Activated naive CD8-positive, alpha-beta T cell treated with anti-CD3 and anti-CD28 coated beads, Interleukin-2, amount 50 U/mL, for 24 hours (primary cell): Measurements from ENCODE around the gene BRDT.

ENCODE experiments used
- ATAC-seq: fragments of 150-1000 bp; cut with Tn5 transposase; one replicate; pipeline ENCODE4 v1.10.0; 2021
- DNase-seq: peaks from one replicate; pipeline ENCODE4 v3.0.0; 2021
- H3K27ac Mint-ChIP-seq: one replicate; pipeline ENCODE4 v1.8.0; 2021; ENCODE audit warnings: mild to moderate bottlenecking, mixed read lengths
- H3K27me3 Mint-ChIP-seq: one replicate; pipeline ENCODE4 v1.8.0; 2021; ENCODE audit warnings: mixed read lengths
- H3K36me3 Mint-ChIP-seq: one replicate; pipeline ENCODE4 v1.8.0; 2021; ENCODE audit warnings: low read depth, mixed read lengths
- H3K4me1 Mint-ChIP-seq: one replicate; pipeline ENCODE4 v1.8.0; 2021; ENCODE audit warnings: mixed read lengths
- H3K4me3 Mint-ChIP-seq: one replicate; pipeline ENCODE4 v1.8.0; 2021; ENCODE audit warnings: mild to moderate bottlenecking, moderate library complexity, mixed read lengths
- H3K9me3 Mint-ChIP-seq: one replicate; pipeline ENCODE4 v1.8.0; 2021; ENCODE audit warnings: mixed read lengths

The BRDT gene

DNA sequence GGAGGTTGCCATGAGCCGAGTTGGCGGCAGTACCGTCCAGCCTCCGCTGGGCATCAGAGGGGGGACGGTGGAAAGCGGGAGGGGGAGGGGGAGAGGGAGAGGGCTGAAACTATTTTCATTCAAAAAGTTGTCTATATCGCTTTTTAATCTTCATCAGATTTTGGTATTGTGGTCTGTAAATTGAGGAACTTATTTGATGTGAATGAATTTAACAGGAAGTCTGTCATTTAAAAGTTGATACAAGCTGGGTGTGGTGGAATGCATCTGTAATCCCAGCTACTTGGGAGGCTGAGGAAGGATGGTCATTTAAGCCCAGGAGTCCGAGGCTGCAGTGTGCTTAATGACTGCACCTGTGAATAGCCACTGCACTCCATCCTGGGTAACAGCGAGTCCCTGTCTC is 77.6 kb downstream of the BRDT start:
- Mint-ChIP-seq H3K36me3 (no peaks in the 10 kb centered on the region), H3K27me3 (peaks cover 29% of the 10 kb centered on the region), H3K9me3 (no peaks in the 10 kb centered on the region), H3K27ac (no peak overlapping the region), H3K4me3 (no peak overlapping the region), H3K4me1 (peaks cover 18% of the 10 kb centered on the region)
- ATAC-seq: no peak
- DNase-seq: no peak

DNA sequence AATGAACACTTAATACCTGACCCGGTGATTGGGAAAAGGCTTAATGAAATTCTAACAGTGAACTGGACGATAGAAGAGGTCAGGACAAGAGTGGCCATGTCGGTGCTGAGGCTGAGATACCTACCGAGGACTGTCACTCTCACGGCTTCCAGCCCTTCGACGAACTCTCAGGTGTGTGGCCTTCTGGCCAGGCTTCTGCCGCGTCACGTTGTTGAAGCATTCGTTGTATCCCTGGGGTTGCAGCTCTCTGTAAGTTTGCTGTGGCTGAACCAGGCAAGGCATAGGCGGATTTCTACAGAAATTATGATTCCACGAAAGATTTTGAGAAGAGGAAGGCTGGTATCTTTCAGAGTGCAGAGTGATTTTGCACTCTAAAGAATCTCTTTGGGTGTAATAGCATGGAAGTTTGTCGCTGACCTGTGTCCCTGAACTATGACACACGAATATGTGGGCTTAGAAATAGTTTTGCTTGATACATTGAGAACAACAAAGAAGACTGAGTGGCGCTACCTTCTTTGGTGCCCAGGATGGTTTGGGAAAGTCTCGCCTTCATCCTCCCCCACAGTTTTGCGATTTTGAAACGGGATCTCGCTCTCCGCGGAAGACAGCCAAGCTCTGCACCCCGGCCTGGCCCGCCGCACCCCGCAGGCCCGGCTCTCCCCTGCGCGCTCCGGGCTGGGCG is 80.2 kb downstream of the BRDT start:
- DNase-seq (no peak), ATAC-seq (no peak)
- Mint-ChIP-seq H3K4me1 (peaks cover 18% of the 10 kb centered on the region), H3K27ac (no peak overlapping the region), H3K36me3 (no peaks in the 10 kb centered on the region), H3K27me3 (peaks cover 30% of the 10 kb centered on the region), H3K4me3 (peak overlapping the region; percentile 74), H3K9me3 (no peaks in the 10 kb centered on the region)

DNA sequence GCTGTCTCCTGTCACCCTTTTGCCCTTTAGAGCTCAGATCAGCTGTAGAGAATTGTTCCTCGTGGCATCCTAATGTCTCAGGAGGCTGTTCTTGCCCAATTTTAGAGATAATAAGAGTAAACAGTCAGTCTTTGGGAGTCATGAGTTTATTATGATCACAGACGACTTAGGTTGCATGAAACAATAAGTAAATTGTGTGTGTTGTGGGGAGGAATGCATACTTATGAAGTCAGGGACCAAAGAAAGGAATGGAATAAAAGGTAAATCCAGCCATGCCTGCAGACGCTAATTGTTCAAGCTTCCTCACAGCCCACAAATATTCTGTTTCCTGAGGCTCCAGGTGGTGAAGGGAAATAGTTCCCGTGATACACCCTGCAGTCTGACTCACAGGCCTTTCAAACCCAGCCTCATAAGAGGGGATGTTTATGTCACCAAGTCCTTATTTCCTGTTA is 81.5 kb downstream of the BRDT start:
- Mint-ChIP-seq H3K36me3 (no peaks in the 10 kb centered on the region), H3K4me1 (peaks cover 18% of the 10 kb centered on the region), H3K27me3 (peaks cover 30% of the 10 kb centered on the region), H3K4me3 (peak overlapping the region; percentile 67), H3K27ac (no peak overlapping the region), H3K9me3 (no peaks in the 10 kb centered on the region)
- DNase-seq (no peak), ATAC-seq (peak; percentile 62)

DNA sequence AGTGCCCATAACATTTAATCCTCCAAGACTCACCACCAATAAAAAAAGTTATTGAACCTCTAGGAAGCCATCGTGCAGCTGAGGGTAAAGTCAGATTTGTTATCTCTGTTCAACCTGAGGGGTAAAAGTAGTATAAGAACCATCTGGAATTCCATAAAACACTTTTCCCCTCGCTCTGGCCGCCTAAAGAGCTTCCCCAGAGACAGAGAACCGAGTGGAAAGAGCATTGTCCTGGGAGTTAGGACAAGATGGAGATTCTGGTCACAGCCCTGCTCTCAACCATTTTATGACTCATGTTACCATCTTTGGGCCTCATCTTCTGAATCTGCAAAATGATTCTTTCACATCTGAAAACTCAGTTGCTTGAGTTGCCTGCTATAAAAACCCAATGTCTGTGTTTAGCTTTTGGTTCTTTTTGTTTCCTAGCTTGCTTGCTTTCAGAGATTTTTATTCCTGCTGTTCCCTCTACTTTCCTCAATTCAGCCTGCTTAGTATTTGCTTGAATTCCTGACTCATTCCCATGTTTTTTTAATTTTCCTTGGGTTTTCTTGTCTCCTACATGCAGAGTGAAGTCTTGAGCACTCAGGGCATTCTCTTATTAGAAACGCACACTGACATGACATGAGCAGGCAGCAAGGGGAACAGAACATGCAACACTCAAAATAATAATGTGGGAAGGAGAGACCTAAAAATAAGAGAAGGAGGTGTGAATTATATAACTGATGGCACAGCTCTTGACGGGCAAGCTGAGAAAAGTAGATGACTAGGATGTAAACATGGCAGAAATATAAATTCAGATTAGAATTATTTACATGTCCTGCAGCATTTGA is 82.3 kb downstream of the BRDT start:
- Mint-ChIP-seq H3K4me1 (peaks cover 18% of the 10 kb centered on the region), H3K4me3 (no peak overlapping the region), H3K27ac (no peak overlapping the region), H3K36me3 (no peaks in the 10 kb centered on the region), H3K27me3 (peaks cover 30% of the 10 kb centered on the region), H3K9me3 (no peaks in the 10 kb centered on the region)
- ATAC-seq (no peak), DNase-seq (no peak)

DNA sequence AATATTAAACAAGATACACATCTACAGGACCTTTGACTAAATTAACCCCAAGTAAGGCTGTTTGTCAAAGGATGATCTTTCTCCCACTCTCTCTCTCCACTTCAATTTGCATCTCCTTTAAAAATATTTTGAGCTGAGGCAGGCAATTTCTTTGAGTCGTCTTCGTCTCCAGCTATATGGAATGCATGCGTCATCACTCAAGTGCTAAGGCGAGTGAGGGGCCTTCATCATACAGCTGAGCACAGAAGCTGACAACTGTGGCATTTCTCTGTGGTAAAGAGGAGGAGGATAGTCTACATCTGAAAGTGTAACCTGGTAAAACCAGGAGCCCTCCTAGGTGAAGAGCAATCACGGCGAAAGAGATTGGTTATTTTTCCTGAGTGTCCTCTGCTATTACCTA is 88.2 kb downstream of the BRDT start:
- peak; percentile 36 for ATAC-seq
- H3K4me1 Mint-ChIP-seq: no peaks in the 10 kb centered on the region
- H3K27ac Mint-ChIP-seq: no peak overlapping the region
- no peaks in the 10 kb centered on the region for H3K9me3 Mint-ChIP-seq
- DNase-seq: no peak
- no peak overlapping the region for H3K4me3 Mint-ChIP-seq
- H3K36me3 Mint-ChIP-seq: no peaks in the 10 kb centered on the region
- peaks cover 2% of the 10 kb centered on the region for H3K27me3 Mint-ChIP-seq

DNA sequence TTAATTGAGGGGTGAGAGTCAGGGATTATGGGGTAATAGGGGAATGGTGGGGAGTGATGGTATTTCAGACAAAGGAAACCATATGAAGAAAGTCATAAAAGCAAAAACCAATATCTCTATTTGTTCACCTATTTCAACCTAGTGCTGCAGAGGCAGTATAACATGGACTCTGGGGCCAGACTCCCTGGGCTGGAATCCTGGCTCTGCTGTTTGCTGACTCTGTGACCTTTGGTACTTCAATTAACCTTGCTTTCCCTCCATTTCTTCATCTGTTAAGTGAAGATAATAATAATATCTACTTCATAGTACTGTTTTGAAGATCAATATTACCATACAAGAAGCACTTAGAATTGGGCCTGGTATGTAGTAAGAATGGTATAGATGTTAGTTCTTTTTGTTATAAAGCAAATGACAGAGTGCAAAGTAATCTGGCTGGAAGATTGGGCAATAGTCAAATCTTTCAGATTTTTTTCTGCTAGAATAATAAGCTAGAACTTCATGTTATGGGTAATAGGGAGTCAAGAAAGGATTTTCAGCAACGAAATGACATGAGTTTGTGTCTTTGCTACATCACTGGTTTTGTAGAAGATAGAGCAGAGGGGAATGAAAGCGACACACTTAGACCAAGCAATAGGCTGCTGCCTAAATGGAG is 89.6 kb downstream of the BRDT start:
- Mint-ChIP-seq H3K4me1 (no peaks in the 10 kb centered on the region), H3K36me3 (no peaks in the 10 kb centered on the region), H3K27me3 (peaks cover 2% of the 10 kb centered on the region), H3K4me3 (no peak overlapping the region), H3K27ac (no peak overlapping the region), H3K9me3 (no peaks in the 10 kb centered on the region)
- no peak for ATAC-seq
- DNase-seq: no peak

DNA sequence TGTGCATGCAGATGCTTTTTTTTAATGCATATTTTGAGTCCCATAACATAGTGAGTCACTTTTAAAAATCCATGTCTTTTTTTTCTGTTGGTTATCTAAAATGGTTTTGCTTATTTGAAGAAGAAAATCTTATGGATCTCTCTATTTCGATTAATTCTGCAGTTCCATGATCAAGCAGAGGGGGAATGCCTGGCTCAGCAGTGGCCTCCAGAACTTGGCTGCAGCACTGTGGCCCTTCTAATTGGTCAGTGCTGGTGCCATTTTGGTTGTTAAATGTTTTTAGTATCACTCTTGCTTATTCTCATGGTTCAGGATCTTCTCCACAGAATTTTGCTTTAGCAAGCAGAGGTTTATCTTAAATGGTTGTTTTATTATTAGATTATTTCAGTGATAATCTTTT is 91.8 kb downstream of the BRDT start:
- no peak for ATAC-seq
- H3K9me3 Mint-ChIP-seq: no peaks in the 10 kb centered on the region
- H3K4me3 Mint-ChIP-seq: no peak overlapping the region
- H3K4me1 Mint-ChIP-seq: no peaks in the 10 kb centered on the region
- no peaks in the 10 kb centered on the region for H3K36me3 Mint-ChIP-seq
- no peak overlapping the region for H3K27ac Mint-ChIP-seq
- DNase-seq: no peak
- H3K27me3 Mint-ChIP-seq: peaks cover 2% of the 10 kb centered on the region

DNA sequence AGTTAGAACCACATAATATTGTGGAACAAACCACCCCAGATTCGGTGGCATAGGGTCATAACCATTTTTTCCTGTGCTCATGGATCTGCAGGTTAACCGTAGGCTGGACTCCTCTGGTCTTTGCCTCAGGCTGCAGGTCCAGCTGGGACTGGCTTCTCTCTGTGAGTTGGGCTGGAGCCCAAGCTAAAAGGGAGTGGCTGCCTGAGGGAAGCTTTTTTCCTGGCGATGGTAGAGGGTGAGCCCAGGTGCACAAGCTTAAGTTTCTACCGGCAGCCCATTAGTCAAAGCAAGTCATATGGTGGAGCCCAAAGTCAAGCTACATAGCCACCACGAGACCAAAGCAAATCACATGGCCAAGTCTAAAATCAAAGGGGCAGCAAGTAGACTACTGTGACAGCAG is 94.4 kb downstream of the BRDT start:
- Mint-ChIP-seq H3K9me3 (no peaks in the 10 kb centered on the region), H3K27ac (no peak overlapping the region), H3K36me3 (no peaks in the 10 kb centered on the region), H3K4me1 (no peaks in the 10 kb centered on the region), H3K27me3 (peaks cover 2% of the 10 kb centered on the region), H3K4me3 (no peak overlapping the region)
- no peak for ATAC-seq
- DNase-seq: no peak

DNA sequence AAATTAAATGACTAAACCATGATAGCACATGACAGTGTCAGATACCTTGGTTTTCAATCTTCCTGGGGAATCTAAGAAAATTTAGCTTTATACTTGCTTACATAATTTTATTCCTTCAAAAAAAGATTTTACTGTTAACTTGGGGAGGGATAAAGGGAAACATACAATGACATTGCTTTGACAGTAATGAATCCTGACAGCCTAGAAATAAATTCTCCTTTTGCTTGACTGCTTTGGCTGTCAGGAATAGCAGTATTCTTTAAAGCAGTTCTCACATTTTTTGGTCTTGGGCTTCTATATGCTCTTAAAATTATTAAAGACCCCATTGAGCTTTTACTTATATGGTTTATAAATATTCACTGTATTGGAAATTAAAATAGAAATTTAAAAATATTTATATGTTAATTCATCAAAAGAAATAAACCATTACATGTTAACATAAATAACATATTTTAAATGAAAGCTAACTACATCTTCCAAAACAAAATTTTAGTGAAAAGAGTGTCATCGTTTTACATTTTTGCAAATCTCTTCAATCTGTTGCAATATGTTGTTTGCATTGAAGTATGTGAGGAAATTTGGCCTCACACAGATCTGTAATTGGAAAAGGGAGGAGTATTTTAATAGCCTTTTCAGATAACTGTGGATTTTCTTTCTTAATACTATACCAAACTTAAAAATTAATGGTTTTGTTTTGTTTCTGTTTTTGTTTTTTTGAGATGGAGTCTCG is 96.7 kb downstream of the BRDT start:
- H3K9me3 Mint-ChIP-seq: no peaks in the 10 kb centered on the region
- no peaks in the 10 kb centered on the region for H3K4me1 Mint-ChIP-seq
- H3K27me3 Mint-ChIP-seq: peaks cover 2% of the 10 kb centered on the region
- H3K27ac Mint-ChIP-seq: no peak overlapping the region
- ATAC-seq (no peak), DNase-seq (no peak)
- H3K36me3 Mint-ChIP-seq: no peaks in the 10 kb centered on the region
- no peak overlapping the region for H3K4me3 Mint-ChIP-seq

DNA sequence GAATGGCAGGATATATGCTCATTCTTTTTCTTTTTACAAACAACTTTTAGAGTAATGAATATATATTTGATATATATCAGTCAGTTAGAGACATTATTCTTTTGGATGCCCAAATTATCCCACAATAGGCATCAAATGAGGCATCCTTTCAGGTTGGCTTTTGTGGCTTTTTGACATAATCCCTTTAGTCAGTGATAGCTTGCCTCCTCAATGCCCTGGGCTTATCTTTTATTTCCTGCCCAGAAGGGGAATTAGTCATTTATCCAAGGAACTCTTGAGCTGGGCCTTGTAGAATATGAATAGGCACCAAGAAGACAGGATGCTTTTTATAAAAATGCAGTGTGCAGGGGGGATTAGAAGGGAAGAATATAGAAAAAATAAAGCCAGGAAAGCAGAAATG is 102.7 kb downstream of the BRDT start:
- Mint-ChIP-seq H3K4me1 (no peaks in the 10 kb centered on the region), H3K4me3 (no peak overlapping the region)

More for the DNA sequence above, 102.7 kb downstream of the BRDT start:
- H3K27ac Mint-ChIP-seq: no peak overlapping the region
- no peaks in the 10 kb centered on the region for H3K36me3 Mint-ChIP-seq
- ATAC-seq: no peak
- H3K9me3 Mint-ChIP-seq: no peaks in the 10 kb centered on the region
- DNase-seq: no peak
- H3K27me3 Mint-ChIP-seq: peaks cover 4% of the 10 kb centered on the region
